K562 (cell line): ENCODE results near the gene HIVEP3. TPM values are rescaled to one million over a fixed set of nuclear protein-coding genes. Genes with fewer than 3 reads are reported as not detected.

Experiments
- BCOR ChIP-seq: fragments of 450-650 bp; IDR thresholded peaks from 2 replicates; pipeline ENCODE4 v1.6.1; 2016
- CHCHD3 ChIP-seq: fragments of 250-450 bp; sonication (Bioruptor Pico); IDR thresholded peaks from 2 replicates; pipeline ENCODE4 v2.1.2; 2022; ENCODE audit warnings: mild to moderate bottlenecking
- PHF21A ChIP-seq: fragments of 450-650 bp; IDR thresholded peaks from 2 replicates; pipeline ENCODE4 v1.6.1; 2017; ENCODE audit warnings: low read depth, borderline replicate concordance
- PHTF2 ChIP-seq: fragments of 250-450 bp; sonication (Bioruptor Pico); IDR thresholded peaks from 2 replicates; pipeline ENCODE4 v1.5.0; 2021; ENCODE audit warnings: mild to moderate bottlenecking
- RREB1 ChIP-seq: fragments of 250-450 bp; sonication (Bioruptor Pico); IDR thresholded peaks from 2 replicates; pipeline ENCODE4 v1.4.0; 2020
- ZNF507 ChIP-seq: conservative IDR thresholded peaks from 2 replicates; pipeline ENCODE4 v1.6.1; 2017; ENCODE audit warnings: missing genetic modification characterization, missing compliant biosample characterization
- polyA plus RNA-seq, 8 experiments: library from polyadenylated mRNA; depleted of rRNA in 4 of 8; stranded (reverse) in 5 of 8; unstranded in 3 of 8; fragments of >200 nt; fragmentation: Nextera tagmentation in 2 of 8; fragmentation: Illumina TruSeq in 1 of 8; extraction: Ambion mirVana in 2 of 8; extraction: Trizol in 1 of 8; gene quantifications; 2 replicates each; pipeline versions ENCODE4 v1.2.1 to v1.2.3, GENCODE V29; 2011 to 2014; ENCODE audit warnings: inconsistent platforms in 1 of 8, missing spikeins in 1 of 8
- total RNA-seq, 7 experiments: library from RNA; depleted of rRNA in 6 of 7; stranded (reverse); fragments of >200 nt in 6 of 7; fragmentation: Illumina TruSeq in 2 of 7; extraction: Trizol in 2 of 7; gene quantifications; 2 replicates each; pipeline versions ENCODE4 v1.2.1 to v1.2.3, GENCODE V29; 2011 to 2021; ENCODE audit warnings: low replicate concordance in 1 of 7
- TF ChIP-seq, protein P1 (sequence below): sonication (generic); formaldehyde crosslinking; IDR thresholded peaks from 2 replicates; pipeline ENCODE4 v1.8.0; 2023; ENCODE audit warnings: missing genetic modification reagents, mild to moderate bottlenecking, borderline replicate concordance

The HIVEP3 gene
- total and polyA plus RNA-seq, 9 of the 15 experiments (the other 6 are each of a cell fraction or from before 2014, with no cell fraction given) = 0.09 to 0.58 (median 0.34) TPM; not detected in 1

- no peak for TF ChIP-seq RREB1 (CRISPR knock-in tag)
- no peak for TF ChIP-seq PHF21A
- no peak for TF ChIP-seq PHTF2
- 0 out of 2 replicates have a peak, but pooled peaks have one; percentile 13 for TF ChIP-seq BCOR
- no peak for TF ChIP-seq CHCHD3 (CRISPR knock-in tag)
- no peak for TF ChIP-seq ZNF507 (tag)
- TF ChIP-seq, protein P1, sequence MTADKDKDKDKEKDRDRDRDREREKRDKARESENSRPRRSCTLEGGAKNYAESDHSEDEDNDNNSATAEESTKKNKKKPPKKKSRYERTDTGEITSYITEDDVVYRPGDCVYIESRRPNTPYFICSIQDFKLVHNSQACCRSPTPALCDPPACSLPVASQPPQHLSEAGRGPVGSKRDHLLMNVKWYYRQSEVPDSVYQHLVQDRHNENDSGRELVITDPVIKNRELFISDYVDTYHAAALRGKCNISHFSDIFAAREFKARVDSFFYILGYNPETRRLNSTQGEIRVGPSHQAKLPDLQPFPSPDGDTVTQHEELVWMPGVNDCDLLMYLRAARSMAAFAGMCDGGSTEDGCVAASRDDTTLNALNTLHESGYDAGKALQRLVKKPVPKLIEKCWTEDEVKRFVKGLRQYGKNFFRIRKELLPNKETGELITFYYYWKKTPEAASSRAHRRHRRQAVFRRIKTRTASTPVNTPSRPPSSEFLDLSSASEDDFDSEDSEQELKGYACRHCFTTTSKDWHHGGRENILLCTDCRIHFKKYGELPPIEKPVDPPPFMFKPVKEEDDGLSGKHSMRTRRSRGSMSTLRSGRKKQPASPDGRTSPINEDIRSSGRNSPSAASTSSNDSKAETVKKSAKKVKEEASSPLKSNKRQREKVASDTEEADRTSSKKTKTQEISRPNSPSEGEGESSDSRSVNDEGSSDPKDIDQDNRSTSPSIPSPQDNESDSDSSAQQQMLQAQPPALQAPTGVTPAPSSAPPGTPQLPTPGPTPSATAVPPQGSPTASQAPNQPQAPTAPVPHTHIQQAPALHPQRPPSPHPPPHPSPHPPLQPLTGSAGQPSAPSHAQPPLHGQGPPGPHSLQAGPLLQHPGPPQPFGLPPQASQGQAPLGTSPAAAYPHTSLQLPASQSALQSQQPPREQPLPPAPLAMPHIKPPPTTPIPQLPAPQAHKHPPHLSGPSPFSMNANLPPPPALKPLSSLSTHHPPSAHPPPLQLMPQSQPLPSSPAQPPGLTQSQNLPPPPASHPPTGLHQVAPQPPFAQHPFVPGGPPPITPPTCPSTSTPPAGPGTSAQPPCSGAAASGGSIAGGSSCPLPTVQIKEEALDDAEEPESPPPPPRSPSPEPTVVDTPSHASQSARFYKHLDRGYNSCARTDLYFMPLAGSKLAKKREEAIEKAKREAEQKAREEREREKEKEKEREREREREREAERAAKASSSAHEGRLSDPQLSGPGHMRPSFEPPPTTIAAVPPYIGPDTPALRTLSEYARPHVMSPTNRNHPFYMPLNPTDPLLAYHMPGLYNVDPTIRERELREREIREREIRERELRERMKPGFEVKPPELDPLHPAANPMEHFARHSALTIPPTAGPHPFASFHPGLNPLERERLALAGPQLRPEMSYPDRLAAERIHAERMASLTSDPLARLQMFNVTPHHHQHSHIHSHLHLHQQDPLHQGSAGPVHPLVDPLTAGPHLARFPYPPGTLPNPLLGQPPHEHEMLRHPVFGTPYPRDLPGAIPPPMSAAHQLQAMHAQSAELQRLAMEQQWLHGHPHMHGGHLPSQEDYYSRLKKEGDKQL = no peak
- TF ChIP-seq, all 486 proteins: peak for 2
Measured at GRCh38 chr1:41802532-41803501, 115.9 kb downstream of the HIVEP3 start (continued).
